Activated naive CD8-positive, alpha-beta T cell treated with anti-CD3 and anti-CD28 coated beads, Interleukin-2, amount 50 U/mL, for 24 hours (primary cell): Measurements from ENCODE around the gene ACOXL.
"Not testable (repeated sequence)": the region's sequence is repeated elsewhere in the genome, so short reads cannot be mapped to it uniquely, and the experiment has no call there.

Experiments
- ATAC-seq: fragments of 150-1000 bp; cut with Tn5 transposase; one replicate; pipeline ENCODE4 v1.10.0; 2021
- DNase-seq: peaks from one replicate; pipeline ENCODE4 v3.0.0; 2021
- H3K27ac Mint-ChIP-seq: one replicate; pipeline ENCODE4 v1.8.0; 2021; ENCODE audit warnings: mild to moderate bottlenecking, mixed read lengths
- H3K27me3 Mint-ChIP-seq: one replicate; pipeline ENCODE4 v1.8.0; 2021; ENCODE audit warnings: mixed read lengths
- H3K36me3 Mint-ChIP-seq: one replicate; pipeline ENCODE4 v1.8.0; 2021; ENCODE audit warnings: low read depth, mixed read lengths
- H3K4me1 Mint-ChIP-seq: one replicate; pipeline ENCODE4 v1.8.0; 2021; ENCODE audit warnings: mixed read lengths
- H3K4me3 Mint-ChIP-seq: one replicate; pipeline ENCODE4 v1.8.0; 2021; ENCODE audit warnings: mild to moderate bottlenecking, moderate library complexity, mixed read lengths
- H3K9me3 Mint-ChIP-seq: one replicate; pipeline ENCODE4 v1.8.0; 2021; ENCODE audit warnings: mixed read lengths

The ACOXL gene

GRCh38 chr2:111045236-111045635 lies 312.9 kb downstream of the ACOXL start:
- not testable (repeated sequence) for H3K4me3 Mint-ChIP-seq, ATAC-seq, H3K36me3 Mint-ChIP-seq, DNase-seq, H3K9me3 Mint-ChIP-seq, H3K27ac Mint-ChIP-seq
- Mint-ChIP-seq H3K4me1 (peaks cover 52% of the 10 kb centered on the region), H3K27me3 (peaks cover 43% of the 10 kb centered on the region)

- Mint-ChIP-seq H3K36me3 (peaks cover 8% of the 10 kb centered on the region), H3K27ac (no peak overlapping the region), H3K27me3 (peaks cover 36% of the 10 kb centered on the region), H3K4me1 (peaks cover 58% of the 10 kb centered on the region), H3K9me3 (peaks cover 9% of the 10 kb centered on the region), H3K4me3 (no peak overlapping the region)
- DNase-seq (no peak), ATAC-seq (no peak)
These were observed 313.5 kb downstream of the ACOXL start for GRCh38 chr2:111045771-111046444.

GRCh38 chr2:111046670-111047069 lies 314.3 kb downstream of the ACOXL start:
- Mint-ChIP-seq H3K27ac (no peak overlapping the region), H3K36me3 (peaks cover 8% of the 10 kb centered on the region), H3K4me3 (no peak overlapping the region), H3K9me3 (peaks cover 9% of the 10 kb centered on the region), H3K27me3 (peaks cover 33% of the 10 kb centered on the region), H3K4me1 (peaks cover 66% of the 10 kb centered on the region)
- DNase-seq: no peak
- no peak for ATAC-seq

GRCh38 chr2:111048856-111049768 lies 316.7 kb downstream of the ACOXL start:
- DNase-seq: no peak
- no peak overlapping the region for H3K4me3 Mint-ChIP-seq

GRCh38 chr2:111049792-111050640 lies 317.6 kb downstream of the ACOXL start:
- peak; percentile 80 for ATAC-seq
- peaks cover 62% of the 10 kb centered on the region for H3K4me1 Mint-ChIP-seq
- DNase-seq: no peak
- H3K27me3 Mint-ChIP-seq: peaks cover 35% of the 10 kb centered on the region
- H3K36me3 Mint-ChIP-seq: peaks cover 8% of the 10 kb centered on the region
- H3K9me3 Mint-ChIP-seq: peaks cover 9% of the 10 kb centered on the region
- H3K4me3 Mint-ChIP-seq: peak overlapping the region; percentile 54
- H3K27ac Mint-ChIP-seq: peak overlapping the region; percentile 91

More at GRCh38 chr2:111048856-111049768, 316.7 kb downstream of the ACOXL start:
- peak overlapping the region; percentile 91 for H3K27ac Mint-ChIP-seq
- no peak for ATAC-seq
- peaks cover 8% of the 10 kb centered on the region for H3K36me3 Mint-ChIP-seq
- H3K9me3 Mint-ChIP-seq: peaks cover 9% of the 10 kb centered on the region
- H3K27me3 Mint-ChIP-seq: peaks cover 36% of the 10 kb centered on the region
- H3K4me1 Mint-ChIP-seq: peaks cover 61% of the 10 kb centered on the region

- Mint-ChIP-seq H3K27ac (peak overlapping the region; percentile 91), H3K9me3 (peaks cover 7% of the 10 kb centered on the region), H3K36me3 (peaks cover 7% of the 10 kb centered on the region), H3K4me1 (peaks cover 64% of the 10 kb centered on the region), H3K4me3 (peak overlapping the region; percentile 53), H3K27me3 (peaks cover 35% of the 10 kb centered on the region)
- DNase-seq (no peak), ATAC-seq (peak; percentile 21)
These were observed 318.5 kb downstream of the ACOXL start for GRCh38 chr2:111050701-111051376.

GRCh38 chr2:111052621-111053020 lies 320.2 kb downstream of the ACOXL start:
- peaks cover 76% of the 10 kb centered on the region for H3K4me1 Mint-ChIP-seq
- no peak for ATAC-seq
- H3K4me3 Mint-ChIP-seq: no peak overlapping the region
- DNase-seq: no peak
- no peak overlapping the region for H3K27ac Mint-ChIP-seq
- H3K27me3 Mint-ChIP-seq: peaks cover 26% of the 10 kb centered on the region
- H3K36me3 Mint-ChIP-seq: no peaks in the 10 kb centered on the region
- H3K9me3 Mint-ChIP-seq: no peaks in the 10 kb centered on the region

GRCh38 chr2:111053266-111053665 lies 320.9 kb downstream of the ACOXL start:
- no peak for ATAC-seq
- Mint-ChIP-seq H3K27me3 (peaks cover 27% of the 10 kb centered on the region), H3K4me3 (no peak overlapping the region), H3K4me1 (peaks cover 80% of the 10 kb centered on the region), H3K9me3 (no peaks in the 10 kb centered on the region), H3K27ac (no peak overlapping the region), H3K36me3 (no peaks in the 10 kb centered on the region)
- no peak for DNase-seq

GRCh38 chr2:111053825-111054515 lies 321.6 kb downstream of the ACOXL start:
- H3K4me1 Mint-ChIP-seq: peaks cover 75% of the 10 kb centered on the region
- no peak overlapping the region for H3K4me3 Mint-ChIP-seq
- DNase-seq (no peak), ATAC-seq (no peak)
- no peaks in the 10 kb centered on the region for H3K9me3 Mint-ChIP-seq
- H3K36me3 Mint-ChIP-seq: no peaks in the 10 kb centered on the region
- H3K27me3 Mint-ChIP-seq: peaks cover 28% of the 10 kb centered on the region
- H3K27ac Mint-ChIP-seq: no peak overlapping the region

GRCh38 chr2:111054791-111055691 lies 322.7 kb downstream of the ACOXL start:
- peaks cover 31% of the 10 kb centered on the region for H3K27me3 Mint-ChIP-seq
- H3K36me3 Mint-ChIP-seq: peaks cover 2% of the 10 kb centered on the region
- peak overlapping the region; percentile 50 for H3K27ac Mint-ChIP-seq
- peaks cover under 1% of the 10 kb centered on the region for H3K9me3 Mint-ChIP-seq
- H3K4me1 Mint-ChIP-seq: peaks cover 64% of the 10 kb centered on the region
- peak; percentile 76 for DNase-seq
- no peak overlapping the region for H3K4me3 Mint-ChIP-seq
- ATAC-seq: peak; percentile 94

GRCh38 chr2:111055735-111056134 lies 323.4 kb downstream of the ACOXL start:
- H3K4me3 Mint-ChIP-seq: no peak overlapping the region
- H3K9me3 Mint-ChIP-seq: peaks cover 7% of the 10 kb centered on the region
- no peak overlapping the region for H3K27ac Mint-ChIP-seq
- peaks cover 33% of the 10 kb centered on the region for H3K27me3 Mint-ChIP-seq
- ATAC-seq (no peak), DNase-seq (no peak)
- peaks cover 57% of the 10 kb centered on the region for H3K4me1 Mint-ChIP-seq
- peaks cover 2% of the 10 kb centered on the region for H3K36me3 Mint-ChIP-seq

- Mint-ChIP-seq H3K27me3 (peaks cover 38% of the 10 kb centered on the region), H3K4me1 (peaks cover 44% of the 10 kb centered on the region), H3K27ac (no peak overlapping the region), H3K4me3 (no peak overlapping the region), H3K36me3 (peaks cover 2% of the 10 kb centered on the region), H3K9me3 (peaks cover 10% of the 10 kb centered on the region)
- ATAC-seq (no peak), DNase-seq (no peak)
These were observed 324.7 kb downstream of the ACOXL start for GRCh38 chr2:111057045-111057444.

GRCh38 chr2:111057721-111058120 lies 325.3 kb downstream of the ACOXL start:
- peaks cover 2% of the 10 kb centered on the region for H3K36me3 Mint-ChIP-seq
- ATAC-seq (no peak), DNase-seq (no peak)
- H3K27me3 Mint-ChIP-seq: peaks cover 38% of the 10 kb centered on the region
- no peak overlapping the region for H3K27ac Mint-ChIP-seq
- peaks cover 10% of the 10 kb centered on the region for H3K9me3 Mint-ChIP-seq
- H3K4me3 Mint-ChIP-seq: no peak overlapping the region
- peaks cover 44% of the 10 kb centered on the region for H3K4me1 Mint-ChIP-seq
